Hepatocyte (in vitro differentiated cells): Measurements from ENCODE around the gene TLN1.

Experiments
- EZH2 ChIP-seq: fragments of 200-600 bp; sonication (generic); IDR thresholded peaks from 2 replicates; pipeline ENCODE4 v1.6.1; 2016; ENCODE audit warnings: antibody characterized with exemption, mild to moderate bottlenecking, borderline replicate concordance
- EZH2phosphoT487 ChIP-seq: fragments of 200-600 bp; sonication (generic); IDR thresholded peaks from one replicate; pipeline ENCODE4 v1.6.1; 2018; ENCODE audit warnings: antibody characterized with exemption, mild to moderate bottlenecking, low read depth, moderate library complexity; ENCODE audit not compliant: unreplicated experiment, severe bottlenecking
- TF ChIP-seq, protein P1 (sequence below): fragments of 200-600 bp; sonication (generic); IDR thresholded peaks from 2 replicates; pipeline ENCODE4 v1.5.1; 2016; ENCODE audit warnings: antibody characterized with exemption, mild to moderate bottlenecking; ENCODE audit not compliant: poor library complexity

DNA sequence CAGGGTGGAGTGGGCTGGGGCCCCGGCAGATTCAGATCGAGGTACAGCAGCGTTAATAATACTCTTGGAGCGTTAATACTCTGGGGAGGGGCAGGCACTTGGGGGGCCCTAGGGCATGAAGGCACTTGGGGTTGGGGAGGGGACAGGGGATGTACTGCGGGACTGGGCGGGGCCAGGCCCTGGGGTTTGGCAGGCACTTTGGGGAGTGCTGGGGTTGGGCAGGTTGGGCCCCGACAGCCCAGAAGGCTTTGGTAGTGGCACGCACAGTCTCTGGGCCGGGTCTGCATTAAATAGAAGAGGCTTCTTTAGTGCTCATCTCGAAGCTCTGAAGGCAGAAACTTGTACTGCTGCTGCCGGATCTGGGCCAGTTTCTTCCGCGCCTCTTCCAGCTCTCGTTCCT lies 34.5 kb downstream of the TLN1 start:
- TF ChIP-seq, protein P1, sequence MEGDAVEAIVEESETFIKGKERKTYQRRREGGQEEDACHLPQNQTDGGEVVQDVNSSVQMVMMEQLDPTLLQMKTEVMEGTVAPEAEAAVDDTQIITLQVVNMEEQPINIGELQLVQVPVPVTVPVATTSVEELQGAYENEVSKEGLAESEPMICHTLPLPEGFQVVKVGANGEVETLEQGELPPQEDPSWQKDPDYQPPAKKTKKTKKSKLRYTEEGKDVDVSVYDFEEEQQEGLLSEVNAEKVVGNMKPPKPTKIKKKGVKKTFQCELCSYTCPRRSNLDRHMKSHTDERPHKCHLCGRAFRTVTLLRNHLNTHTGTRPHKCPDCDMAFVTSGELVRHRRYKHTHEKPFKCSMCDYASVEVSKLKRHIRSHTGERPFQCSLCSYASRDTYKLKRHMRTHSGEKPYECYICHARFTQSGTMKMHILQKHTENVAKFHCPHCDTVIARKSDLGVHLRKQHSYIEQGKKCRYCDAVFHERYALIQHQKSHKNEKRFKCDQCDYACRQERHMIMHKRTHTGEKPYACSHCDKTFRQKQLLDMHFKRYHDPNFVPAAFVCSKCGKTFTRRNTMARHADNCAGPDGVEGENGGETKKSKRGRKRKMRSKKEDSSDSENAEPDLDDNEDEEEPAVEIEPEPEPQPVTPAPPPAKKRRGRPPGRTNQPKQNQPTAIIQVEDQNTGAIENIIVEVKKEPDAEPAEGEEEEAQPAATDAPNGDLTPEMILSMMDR, result no peak
- no peak for TF ChIP-seq EZH2phosphoT487
- TF ChIP-seq EZH2, result no peak
